Hematopoietic multipotent progenitor cell (in vitro differentiated cells): ENCODE results near the gene SLC38A4. TPM values are rescaled to one million over a fixed set of nuclear protein-coding genes. Genes with fewer than 3 reads are reported as not detected.
"Not testable (repeated sequence)": the region's sequence is repeated elsewhere in the genome, so short reads cannot be mapped to it uniquely, and the experiment has no call there.

Experiments used
- DNase-seq, 3 donors: peaks; one replicate each; pipeline ENCODE4 v3.0.0-alpha.2; 2011 to 2015; ENCODE audit warnings: low read depth in 2 of 3, low spot score in 2 of 3
- total RNA-seq: library from RNA; depleted of rRNA; stranded (reverse); fragments of >200 nt; gene quantifications from one replicate; pipeline ENCODE4 v1.2.3, GENCODE V29; 2012

Gene SLC38A4
- total RNA-seq, 1 donor = not detected

DNA sequence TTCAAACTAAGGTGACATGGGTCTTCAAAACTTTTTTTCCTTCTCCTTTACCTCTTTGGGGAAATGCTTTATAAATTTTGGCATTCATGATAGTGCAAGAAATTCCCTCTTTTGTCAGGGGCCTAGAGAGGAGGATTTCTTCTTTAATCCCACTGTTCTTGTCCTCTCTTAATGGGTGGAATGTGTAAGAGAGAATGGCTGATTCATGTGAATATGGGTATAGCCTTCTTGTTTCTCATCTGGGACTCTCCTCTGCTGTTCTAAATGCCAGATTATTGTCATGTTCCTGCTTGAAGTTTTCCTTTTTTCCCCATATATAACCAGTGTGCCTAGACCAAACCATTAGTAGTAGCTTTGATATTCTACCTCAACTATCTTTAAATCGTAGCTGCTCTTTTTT, 46.7 kb downstream of the SLC38A4 start:
- DNase-seq = no peak

DNA sequence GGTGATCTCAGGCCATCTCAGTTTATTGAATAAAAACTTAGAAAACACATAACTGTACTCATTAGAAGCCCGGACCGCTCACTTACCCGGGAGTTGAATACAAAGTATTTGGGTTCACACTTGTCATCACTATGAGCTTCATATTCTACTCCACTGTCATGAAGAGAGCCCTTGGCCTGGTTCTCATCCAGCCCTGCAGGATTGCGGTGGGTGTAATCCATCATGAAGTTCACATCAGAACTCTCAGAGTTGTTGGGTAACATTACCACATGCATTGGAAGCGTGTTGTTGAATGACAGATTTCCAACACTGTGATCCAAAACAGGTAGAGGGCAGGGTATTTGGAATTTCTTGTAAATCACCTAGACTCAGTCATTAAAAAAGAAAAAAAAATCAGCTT, 47.4 kb downstream of the SLC38A4 start:
- DNase-seq = no peak

DNA sequence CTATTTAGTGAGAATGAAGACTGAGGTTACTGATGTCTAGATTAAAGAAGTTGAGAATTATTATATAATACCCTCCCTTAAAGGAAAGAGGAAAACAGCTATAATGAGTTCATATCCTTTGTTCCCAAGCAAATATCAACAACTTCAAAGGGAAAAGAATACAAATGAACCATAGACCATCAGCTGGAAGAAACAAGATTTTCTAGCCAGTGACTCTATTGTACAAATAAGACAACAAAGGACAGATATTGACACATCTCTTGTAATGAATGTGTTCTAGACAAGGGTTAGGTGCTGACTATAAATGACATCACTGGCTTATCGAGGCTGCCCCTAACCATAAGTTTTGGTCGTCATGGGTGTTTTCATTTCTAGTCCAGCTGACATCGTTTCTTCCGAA, 48.2 kb downstream of the SLC38A4 start:
- DNase-seq = no peak

DNA sequence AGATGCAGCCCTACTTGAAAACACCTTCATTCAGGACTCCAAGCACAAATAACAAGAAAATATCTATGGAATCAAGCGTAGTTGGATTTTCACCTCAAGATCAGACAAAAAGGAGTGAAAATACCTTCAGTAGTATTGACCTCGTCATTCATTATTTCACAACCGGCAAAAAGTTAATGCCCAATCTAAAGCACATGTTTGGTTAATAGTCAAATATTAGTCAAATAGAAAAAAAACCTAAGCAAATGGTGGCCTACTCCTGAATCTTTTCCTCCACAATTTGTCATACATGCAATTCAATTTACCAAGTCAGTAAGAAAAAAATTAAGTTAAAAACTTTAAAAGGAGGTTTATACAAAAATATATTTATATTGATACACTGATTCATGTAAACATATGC, 50.0 kb downstream of the SLC38A4 start:
- DNase-seq = no peak

DNA sequence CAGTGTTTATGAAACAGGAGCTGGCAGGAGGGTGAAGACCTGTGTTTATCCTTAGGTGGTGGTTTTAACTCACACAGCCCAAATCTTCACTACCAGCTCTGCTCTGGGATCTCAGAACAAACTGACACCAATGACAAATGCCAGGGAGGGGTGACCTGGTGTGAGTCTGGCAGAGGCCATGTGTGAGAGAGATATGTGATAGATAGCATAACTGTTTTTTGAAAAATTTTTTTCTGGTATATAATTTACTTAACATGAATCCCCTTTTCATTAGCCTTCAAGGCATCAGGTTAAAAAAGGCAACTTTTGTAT, 51.5 kb downstream of the SLC38A4 start:
- no peak for DNase-seq

DNA sequence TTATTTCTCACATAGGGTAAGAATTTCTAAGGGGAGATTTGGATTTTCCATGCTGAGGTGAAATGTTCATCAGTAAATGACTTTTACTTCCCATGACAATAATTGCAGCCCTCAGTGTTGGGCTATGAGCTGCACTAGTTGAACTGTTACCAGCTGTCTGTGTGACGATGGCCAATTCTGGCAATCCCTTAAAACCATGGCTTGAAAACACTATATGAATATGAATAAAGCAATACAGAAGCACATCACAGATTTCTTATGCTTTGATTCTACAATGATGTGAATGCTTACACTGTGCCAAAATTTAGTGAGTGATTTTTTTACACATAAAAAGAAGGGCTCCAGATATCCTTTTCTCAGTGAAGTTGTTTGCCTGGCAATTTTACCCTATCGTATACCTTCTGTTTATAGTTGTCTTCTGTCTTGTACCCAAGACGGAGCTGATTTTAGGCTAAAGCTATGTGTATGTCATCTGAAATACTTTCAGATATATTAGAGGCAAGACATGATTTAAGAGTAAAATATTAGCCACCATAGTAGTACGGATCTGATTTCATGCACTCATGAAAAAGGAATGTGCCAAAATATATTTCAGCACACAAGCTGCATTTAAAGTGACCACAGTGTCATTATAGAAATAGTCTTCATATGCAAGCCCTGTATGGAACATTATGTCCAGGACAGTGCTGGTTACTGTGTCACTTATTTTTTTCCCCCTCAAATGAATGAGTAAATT, 52.0 kb downstream of the SLC38A4 start:
- DNase-seq = no peak

DNA sequence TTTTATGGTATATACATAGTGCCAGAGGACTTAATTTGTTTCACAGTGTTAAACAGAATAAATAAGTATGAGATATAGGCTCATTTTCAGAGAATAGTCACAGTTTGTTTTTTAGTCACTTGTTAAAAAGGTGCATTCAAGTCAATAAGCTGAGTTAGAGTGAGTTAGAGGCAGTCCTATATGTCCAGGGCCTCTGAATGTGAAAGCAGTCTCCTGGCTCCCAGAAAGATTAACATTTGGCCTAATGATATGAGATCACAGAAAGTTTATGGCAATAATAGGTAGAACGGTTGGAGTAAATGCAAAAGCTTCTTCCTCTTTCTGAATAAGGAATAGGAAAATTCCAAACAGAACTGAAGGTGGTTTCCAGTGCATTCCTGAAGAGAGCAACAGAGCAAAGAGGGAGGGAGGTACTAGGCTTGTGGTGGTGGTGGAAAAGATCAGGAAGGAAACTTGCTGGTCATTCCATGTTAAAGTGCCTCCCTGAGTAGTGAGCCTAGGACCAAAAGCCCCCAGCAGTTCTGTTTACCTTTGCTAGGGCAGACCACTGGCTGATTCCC, 54.4 kb downstream of the SLC38A4 start:
- no peak for DNase-seq

DNA sequence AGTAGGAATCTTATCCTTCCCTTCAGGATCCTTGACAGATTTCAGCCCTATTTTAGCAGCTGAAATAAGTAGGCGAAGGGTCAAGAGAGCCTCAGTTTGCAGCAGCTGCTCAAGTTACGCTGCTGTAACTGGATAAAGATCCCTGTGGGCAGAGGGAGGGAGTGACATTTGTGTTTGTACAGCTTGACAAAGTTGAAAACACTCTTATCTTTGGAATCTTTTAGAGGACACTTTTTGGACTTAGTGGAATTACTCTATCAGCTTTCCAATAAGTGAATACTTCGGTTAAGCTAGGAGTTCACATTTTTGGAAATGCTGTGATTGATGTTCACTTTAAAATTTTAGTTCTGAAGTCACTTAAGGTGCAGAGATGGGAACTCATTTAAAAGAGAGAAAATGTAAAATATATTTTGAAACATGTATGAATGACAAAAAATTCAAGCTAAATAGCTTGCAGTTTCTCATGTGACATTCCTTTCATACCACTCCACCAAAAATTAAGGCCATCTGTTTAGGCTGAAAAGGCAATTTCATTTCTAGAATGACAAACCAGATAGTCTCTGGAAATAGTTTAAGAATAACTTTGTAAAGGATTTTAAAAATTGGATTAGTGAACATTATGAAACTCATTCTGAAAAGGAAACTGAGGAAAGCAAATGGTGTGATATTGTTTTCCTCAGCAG, 55.2 kb downstream of the SLC38A4 start:
- no peak for DNase-seq

DNA sequence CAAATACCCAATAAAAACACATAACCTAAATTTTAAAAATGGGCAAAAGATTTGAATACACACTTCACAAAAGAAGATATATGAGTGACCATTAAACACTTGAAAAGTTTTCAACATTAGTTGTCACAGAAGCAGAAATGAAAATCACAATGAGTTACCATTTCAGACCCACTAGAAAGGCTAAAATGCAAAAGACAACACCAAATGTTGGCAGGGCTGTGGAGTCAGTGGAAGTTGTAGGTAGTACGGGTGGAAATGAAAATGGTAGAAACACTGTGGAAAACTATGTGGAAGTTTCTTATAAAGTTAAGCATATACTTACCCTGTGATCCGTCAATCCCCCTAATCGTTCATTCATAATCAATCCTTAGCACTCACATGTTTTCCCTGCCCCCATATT, 61.8 kb downstream of the SLC38A4 start:
- DNase-seq = no peak

DNA sequence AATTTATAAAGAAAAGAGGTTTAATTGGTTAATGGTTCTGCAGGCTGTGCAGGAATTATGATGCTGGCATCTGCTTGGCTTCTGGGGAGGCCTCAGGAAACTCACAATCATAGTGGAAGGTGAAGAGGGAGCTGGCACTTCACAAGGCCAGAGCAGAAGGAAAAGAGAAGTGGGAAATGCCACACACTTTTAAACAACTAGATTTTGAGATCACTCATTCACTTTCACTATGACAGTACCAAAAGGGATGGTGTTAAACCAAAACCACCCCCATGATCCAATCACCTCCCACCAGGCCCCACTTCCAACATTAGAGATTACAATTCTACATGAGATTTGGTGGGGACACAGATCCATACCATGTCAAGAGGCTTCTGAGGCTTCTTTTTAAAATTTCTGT, 62.6 kb downstream of the SLC38A4 start:
- no peak for DNase-seq

DNA sequence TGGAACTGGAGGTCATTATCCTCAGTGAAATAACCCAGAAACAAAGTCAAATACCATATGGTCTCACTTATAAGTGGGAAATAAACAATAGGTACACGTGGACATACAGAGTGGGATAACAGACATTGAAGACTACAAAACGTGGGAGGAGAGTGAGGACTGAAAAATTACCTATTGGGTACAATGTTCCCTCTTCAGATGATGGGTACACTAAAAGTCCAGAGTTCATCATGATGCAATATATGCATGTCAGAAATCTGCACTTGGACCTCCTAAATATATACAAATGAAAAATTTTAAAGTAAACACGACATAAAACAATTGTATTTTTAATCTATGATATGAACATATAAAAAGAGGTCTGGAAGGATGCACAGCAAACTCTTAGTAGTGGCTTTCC, 71.2 kb downstream of the SLC38A4 start:
- DNase-seq = no peak

DNA sequence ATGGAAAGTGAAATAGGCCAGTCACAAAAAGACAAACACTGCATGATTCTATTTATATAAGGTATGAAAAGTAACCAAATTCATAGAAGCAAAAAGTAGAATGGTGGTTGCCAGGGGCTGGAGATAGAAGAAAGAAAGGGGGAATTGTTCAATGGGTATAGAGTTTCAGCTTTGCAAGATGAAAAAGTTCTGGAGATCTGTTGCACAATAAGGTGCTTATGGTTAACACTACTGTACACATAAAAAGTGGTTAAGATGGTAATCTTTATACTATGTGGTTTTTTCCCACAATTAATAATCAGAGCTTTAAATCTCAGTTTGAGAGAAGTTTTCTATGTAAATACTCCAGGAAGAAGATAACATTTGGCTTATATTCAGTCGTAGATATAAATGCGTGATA, 73.4 kb downstream of the SLC38A4 start:
- no peak for DNase-seq

DNA sequence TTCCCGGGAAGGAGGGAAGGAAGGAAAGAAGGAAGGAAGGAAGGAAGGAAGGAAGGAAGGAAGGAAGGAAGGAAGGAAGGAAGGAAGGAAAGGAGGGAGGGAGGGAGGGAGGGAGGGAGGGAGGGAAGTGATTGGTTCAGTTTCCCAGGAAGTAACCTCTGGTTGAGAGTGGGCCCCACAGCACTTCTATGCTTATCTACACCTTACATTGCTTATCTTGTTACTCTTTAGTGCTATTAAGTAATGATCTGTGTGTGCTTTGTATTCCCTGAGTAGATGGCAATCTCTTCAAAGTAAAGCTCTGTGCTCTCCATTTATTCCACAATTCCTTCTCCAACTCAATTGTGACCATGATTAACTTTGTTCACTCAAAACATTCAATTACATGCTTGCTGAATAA, 74.6 kb downstream of the SLC38A4 start:
- no peak for DNase-seq

DNA sequence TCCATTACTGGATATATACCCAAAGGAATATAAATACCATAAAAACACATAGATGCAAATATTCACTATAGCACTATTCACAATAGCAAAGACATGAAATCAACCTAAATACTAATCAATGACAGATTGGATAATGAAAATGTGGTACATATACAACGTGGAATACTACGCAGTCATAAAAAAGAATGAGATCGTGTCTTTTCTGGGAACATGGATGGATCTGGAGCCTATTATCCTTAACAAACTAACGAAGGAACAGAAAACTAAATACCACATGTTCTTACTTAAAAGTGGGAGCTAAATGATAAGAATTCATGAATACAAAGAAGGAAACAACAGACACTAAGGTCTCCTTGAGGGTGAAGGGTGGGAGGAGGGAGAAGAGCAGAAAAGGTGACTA, 76.5 kb downstream of the SLC38A4 start:
- DNase-seq = no peak

DNA sequence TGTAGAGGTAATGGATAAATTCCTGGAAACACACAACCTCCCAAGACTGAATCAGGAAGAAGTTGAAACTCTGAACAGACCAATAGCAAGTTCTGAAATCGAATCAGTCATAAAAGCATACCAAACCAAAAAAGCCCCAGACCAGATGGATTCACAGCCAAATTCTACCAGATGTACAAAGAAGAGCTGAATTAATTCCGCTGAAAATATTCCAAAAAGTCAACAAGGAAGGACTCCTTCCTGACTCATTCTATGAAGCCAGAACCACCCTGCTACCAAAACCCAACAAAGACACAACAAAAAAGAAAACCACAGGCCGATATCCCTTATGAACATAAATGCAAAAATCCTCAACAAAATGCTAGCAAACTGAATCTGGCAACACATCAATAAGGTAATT, 81.5 kb downstream of the SLC38A4 start:
- no peak for DNase-seq

DNA sequence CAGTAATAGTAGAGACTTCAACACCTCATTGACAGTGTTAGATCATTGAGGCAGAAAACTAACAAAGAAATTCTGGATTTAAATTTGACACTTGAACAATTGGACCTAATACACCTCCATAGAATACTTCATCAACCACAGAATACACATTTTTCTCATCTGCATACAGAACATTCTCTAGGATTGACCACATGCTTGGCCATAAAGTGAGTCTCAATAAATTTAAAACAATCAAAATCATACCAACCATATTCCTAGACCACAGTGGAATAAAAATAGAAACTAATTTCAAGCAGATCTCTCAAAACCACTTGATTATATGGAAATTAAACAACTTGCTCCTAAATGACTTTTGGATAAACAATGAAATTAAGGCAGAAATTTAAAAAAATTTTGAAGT, 82.3 kb downstream of the SLC38A4 start:
- no peak for DNase-seq

DNA sequence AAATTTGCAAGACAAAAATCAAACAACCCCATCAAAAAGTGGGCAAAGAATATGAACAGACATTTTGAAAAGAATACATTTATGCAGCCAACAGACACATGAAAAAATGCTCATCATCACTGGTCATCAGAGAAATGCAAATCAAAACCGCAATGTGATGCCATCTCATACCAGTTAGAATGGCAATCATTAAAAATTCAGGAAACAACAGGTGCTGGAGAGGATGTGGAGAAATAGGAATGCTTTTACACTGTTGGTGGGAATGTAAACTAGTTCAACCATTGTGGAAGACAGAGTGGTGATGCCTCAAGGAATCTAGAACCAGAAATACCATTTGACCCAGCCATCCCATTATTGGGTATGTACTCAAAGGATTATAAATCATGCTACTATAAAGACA, 83.5 kb downstream of the SLC38A4 start:
- DNase-seq = not testable (repeated sequence)

DNA sequence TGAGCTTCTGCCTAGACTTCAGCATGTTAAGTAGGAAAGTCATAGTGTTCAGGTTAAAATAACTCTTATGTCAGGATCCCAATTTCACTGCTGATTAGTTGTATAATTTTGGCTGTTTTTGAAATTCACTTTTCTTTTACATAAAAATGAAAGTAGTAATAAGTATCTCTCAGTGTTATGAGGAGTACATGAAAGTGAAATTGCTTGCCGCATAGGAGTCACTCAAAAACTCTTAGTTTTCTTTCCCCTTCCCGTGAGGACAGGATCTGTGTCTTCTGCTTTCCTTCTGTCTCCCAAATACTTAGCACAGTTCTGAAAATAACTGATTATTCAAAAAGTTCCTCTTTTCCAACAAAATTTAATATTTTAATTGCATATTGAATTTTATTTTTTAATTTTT, 100.5 kb downstream of the SLC38A4 start:
- DNase-seq = no peak

DNA sequence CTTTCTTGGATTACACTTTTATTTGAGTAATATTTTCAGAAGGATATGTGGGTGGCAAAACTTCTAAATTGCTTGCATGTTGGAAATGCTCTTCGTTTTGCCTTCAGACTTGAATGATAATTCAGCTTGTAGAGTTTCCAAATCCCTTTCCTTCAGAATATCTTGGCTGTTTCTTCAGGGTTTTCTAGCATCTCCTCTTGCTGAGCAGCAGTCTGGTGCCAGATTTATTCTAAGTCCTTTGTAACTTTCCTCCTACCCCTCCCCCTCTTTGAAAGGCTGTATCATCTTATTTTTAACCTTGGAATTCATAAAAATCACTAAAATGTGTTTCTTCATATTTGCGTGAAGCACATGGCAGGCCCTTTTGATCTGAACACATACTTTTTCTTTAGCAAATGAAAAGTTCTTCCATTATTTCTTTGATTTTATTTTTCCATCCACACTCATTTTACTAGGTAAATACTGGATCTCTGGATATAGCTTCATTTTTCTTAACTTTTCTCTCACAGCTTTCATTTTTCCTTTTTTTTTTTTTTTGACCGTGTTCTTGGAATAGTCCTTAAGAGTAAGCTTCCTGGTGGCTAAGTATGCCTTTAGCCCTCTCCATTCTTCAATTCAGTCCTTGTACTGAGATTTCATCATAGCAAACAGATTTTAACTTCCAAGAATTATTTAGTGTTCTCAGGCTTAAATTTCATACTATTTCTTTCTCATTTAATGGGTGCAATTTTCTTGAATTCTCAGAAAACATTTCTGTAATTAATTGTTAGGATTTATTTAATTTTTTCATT, 102.0 kb downstream of the SLC38A4 start:
- no peak for DNase-seq

DNA sequence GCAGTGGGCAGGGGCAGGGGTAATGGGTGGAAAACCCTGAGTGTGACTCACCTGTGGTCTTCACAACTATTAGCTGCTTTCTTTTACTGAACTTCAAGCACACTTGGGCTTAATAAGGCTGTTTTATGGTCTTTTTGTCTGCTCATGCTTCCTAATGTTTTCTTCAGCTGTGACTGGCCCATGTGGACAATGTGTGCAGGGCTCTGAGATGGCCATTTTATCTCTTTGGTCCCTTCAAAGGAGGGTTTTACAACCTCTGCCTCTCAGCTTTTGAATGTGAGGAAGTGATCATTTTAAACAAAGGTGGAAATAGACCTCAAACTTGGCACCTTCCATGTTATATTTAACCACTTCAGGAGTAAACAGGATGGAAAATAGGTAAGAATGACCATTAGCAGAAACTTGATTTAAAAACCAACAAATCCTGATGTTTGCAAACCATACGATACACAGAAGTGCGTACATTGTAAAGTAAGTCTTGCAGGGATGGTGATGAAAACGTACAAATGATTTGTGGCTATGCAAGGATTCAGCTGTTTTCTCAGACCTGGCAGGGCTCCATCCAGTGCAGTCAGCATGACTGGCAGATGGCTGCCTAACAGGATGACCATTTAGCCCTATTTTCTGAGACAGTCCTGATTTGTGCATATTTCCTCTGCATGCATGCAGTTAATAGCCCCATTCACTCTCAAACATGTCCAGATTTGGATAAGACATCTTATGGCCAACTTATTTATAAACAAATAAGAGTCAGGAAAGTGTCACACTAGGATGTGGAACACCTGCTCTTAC, 103.2 kb downstream of the SLC38A4 start:
- DNase-seq = no peak

DNA sequence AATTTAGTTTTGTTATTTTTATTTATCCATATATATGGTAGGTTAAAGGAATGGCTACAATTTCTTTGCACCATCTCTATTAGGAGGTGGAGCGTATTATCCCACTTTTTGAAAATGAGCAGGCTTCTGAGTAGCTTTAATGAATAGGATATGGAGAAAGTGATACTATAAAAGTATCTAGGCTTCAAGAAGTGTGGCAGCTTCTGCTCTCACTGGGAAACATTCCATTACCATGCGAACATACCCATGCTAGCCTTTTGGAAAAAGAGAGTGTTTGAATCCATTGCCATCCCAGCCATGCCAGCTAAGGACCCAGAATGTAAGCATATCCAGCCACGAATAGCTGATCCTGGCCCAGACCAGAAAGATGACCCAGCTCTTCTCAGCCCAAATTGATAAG, 107.3 kb downstream of the SLC38A4 start:
- no peak for DNase-seq
